Colonic mucosa (tissue), 4 donors: ENCODE data around the gene ADGRD1. TPM values are rescaled to one million over a fixed set of nuclear protein-coding genes. Genes with fewer than 3 reads are reported as not detected.

ENCODE experiments used
- DNase-seq: peaks from one replicate; pipeline ENCODE4 v3.0.0-alpha.2; 2020
- H3K27ac ChIP-seq: fragments of 200-600 bp; one replicate; pipeline ENCODE4 v1.8.0; 2021
- H3K27me3 ChIP-seq: fragments of 200-600 bp; one replicate; pipeline ENCODE4 v1.8.0; 2021
- H3K36me3 ChIP-seq: fragments of 200-600 bp; one replicate; pipeline ENCODE4 v1.8.0; 2021
- H3K4me1 ChIP-seq: fragments of 200-600 bp; one replicate; pipeline ENCODE4 v1.8.0; 2021; ENCODE audit warnings: mild to moderate bottlenecking
- H3K4me3 ChIP-seq: fragments of 200-600 bp; one replicate; pipeline ENCODE4 v1.8.0; 2021
- H3K9ac ChIP-seq, 2 donors: one replicate each; pipeline ENCODE4 v1.7.0; 2013; ENCODE audit warnings: control low read depth in 2 of 2, low read depth in 2 of 2, low read length in 2 of 2
- H3K9me3 ChIP-seq: fragments of 200-600 bp; one replicate; pipeline ENCODE4 v1.8.0; 2021
- intact Hi-C: fragments of 100-400 bp; cut with DNase I; formaldehyde crosslinking; loops from one replicate; pipeline ENCODE4 v1.14.1; 2022
- total RNA-seq, 2 donors: library from RNA; stranded (reverse); fragmentation: NEBNext Ultra II Directional in 1 of 2; extraction: Animal tissue kit (Norgen Biotek cat#: 25700) in 1 of 2; gene quantifications; one replicate each; pipeline ENCODE4 v1.2.1, GENCODE V29; 2021
- TF ChIP-seq, protein P1 (sequence below): fragments of 200-600 bp; IDR thresholded peaks from one replicate; pipeline ENCODE4 v1.8.0; 2022; ENCODE audit warnings: antibody characterized with exemption, mild to moderate bottlenecking
- donor health status: healthy.
- donor health status: DM: no; HTN: no; CAD: no.
- donor health status: DM: no; HTN: no; CAD: no.

ADGRD1 gene
- total RNA-seq, 2 donors from 2014 or later = 3.5 to 3.6 TPM

DNA sequence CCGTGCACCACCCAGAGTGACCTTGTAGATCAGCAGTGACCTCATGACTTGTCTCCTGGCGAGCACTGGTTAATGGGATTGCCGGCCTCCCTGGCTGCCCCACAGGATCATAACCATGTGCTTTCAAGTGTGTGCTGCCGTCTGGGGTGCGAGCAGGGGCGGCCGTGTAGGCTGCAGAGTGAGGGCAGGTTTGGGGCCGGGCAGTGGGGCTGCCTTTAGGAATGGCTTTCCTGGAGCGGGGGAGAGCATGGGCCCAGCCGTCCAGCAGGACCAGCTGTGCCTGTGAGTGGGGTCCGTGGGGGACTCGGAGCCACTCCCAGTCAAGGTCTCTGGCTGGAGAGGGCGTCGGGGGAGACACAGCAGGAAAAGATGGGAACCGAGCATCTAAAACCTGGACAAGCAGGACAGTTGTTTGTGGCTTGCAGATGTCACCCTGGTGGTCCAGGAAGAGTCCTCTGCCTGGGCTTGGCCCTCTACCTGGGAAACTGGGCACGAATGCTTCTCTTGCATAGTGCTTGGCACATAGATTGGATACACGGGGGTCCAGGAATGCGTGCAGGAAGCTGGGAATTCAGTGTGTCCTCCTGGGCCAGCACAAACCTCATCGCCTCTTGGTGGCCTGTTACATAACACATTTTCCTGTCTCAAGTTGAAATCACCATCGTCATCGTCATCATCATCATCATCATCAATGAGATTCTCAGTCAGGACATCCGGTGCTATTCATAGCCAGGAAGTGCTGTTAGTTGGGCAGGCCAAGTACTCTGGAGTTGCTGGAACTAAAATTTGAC lies 96.0 kb downstream of the ADGRD1 start:
- no peak for DNase-seq
- intact Hi-C loops = no loop called here
- Histone ChIP-seq H3K36me3 (no peaks in the 10 kb centered on the region), H3K27ac (no peak overlapping the region), H3K4me1 (no peaks in the 10 kb centered on the region), H3K27me3 (no peaks in the 10 kb centered on the region), H3K9ac (no peak overlapping the region), H3K9me3 (no peaks in the 10 kb centered on the region), H3K4me3 (no peak overlapping the region)
- TF ChIP-seq, protein P1, sequence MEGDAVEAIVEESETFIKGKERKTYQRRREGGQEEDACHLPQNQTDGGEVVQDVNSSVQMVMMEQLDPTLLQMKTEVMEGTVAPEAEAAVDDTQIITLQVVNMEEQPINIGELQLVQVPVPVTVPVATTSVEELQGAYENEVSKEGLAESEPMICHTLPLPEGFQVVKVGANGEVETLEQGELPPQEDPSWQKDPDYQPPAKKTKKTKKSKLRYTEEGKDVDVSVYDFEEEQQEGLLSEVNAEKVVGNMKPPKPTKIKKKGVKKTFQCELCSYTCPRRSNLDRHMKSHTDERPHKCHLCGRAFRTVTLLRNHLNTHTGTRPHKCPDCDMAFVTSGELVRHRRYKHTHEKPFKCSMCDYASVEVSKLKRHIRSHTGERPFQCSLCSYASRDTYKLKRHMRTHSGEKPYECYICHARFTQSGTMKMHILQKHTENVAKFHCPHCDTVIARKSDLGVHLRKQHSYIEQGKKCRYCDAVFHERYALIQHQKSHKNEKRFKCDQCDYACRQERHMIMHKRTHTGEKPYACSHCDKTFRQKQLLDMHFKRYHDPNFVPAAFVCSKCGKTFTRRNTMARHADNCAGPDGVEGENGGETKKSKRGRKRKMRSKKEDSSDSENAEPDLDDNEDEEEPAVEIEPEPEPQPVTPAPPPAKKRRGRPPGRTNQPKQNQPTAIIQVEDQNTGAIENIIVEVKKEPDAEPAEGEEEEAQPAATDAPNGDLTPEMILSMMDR = no peak

DNA sequence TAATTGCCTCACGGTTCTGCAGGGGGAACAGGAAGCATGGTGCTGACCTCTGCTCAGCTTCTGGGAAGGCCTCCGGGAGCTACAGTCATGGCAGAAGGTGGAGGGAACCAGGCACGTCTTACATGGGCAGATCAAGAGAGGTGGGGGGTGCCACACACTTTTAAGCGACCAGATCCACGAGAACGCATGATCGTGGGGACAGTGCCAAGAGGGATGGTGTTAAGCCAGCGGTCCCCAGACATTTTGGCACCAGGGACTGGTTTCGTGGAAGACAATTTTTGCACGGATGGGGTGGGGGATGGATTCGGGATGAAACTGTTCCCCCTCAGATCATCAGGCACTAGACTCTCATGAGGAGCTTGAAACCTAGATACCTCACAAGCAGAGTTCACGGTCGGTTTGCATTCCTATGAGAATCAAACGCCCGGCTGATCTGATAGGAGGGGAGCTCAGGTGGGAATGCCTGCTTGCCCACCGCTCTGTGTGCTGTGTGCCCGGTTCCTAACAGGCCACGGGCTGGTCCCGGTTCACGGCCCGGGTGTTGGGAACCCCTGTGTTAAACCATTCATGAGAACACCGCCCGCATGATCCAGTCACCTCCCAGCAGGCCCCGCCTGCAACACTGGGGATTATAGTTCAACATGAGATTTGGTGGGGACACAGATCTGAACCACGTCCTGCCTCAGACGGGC lies 96.9 kb downstream of the ADGRD1 start:
- Histone ChIP-seq H3K36me3 (no peaks in the 10 kb centered on the region), H3K27me3 (no peaks in the 10 kb centered on the region), H3K4me3 (no peak overlapping the region), H3K9me3 (no peaks in the 10 kb centered on the region), H3K4me1 (no peaks in the 10 kb centered on the region), H3K9ac (no peak overlapping the region), H3K27ac (no peak overlapping the region)
- intact Hi-C loops = no loop called here
- no peak for DNase-seq
- TF ChIP-seq, protein P1 = no peak

DNA sequence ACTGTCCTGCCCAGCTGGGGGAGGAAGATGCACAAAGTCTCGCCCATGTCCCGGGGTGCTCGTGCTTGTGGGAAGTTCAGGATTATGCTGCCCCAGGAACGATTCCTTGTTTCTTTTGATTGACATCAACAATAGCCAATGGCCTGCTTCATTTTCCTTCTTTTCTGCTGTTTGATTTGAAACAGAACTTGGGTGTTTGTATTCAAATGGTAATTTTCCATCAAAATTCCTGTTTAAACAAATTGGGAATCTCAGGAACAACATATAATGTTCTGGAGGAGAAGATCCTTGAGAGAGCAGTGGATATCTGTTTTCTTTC lies 97.4 kb downstream of the ADGRD1 start:
- no peaks in the 10 kb centered on the region for H3K4me1 ChIP-seq
- H3K4me3 ChIP-seq = no peak overlapping the region
- DNase-seq = no peak
- TF ChIP-seq, protein P1 = no peak
- H3K36me3 ChIP-seq = no peaks in the 10 kb centered on the region
- no peak overlapping the region for H3K27ac ChIP-seq
- H3K9ac ChIP-seq = no peak overlapping the region
- no peaks in the 10 kb centered on the region for H3K9me3 ChIP-seq
- intact Hi-C loops = no loop called here
- no peaks in the 10 kb centered on the region for H3K27me3 ChIP-seq

DNA sequence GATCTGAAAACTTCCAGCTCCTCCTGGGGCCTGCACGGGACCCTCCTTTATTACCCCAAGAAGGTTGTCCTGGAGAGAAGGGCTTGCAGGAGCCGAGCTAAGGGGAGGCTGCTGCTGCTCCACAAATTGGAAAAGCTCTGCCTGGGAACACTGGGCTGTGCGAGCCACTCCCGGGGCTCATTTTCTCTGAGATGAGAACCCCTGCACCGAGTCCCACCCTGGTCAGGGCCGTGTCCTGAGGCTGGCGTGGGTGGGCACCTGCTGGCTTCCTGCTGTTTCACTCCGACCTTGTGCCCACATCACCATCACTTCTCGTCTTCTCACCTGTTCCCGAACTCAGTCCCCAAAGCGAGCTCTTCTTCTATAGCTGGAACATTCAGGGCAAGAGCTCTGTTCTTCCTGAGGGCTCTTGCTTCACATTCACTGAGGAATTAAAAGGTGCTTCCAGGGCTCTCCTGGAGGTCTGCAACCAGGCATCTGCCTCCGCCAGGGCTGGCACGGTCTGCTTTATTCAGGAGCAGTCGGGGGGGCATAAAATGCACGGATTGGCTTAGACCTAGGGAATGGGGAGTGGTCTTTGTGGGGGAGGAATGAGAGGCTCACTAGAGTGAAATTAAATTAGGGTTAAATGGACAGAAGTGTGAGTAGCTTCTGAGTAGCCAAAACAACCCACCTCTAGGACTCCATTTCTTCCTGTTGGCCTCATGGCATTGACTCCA lies 98.5 kb downstream of the ADGRD1 start:
- no peaks in the 10 kb centered on the region for H3K9me3 ChIP-seq
- DNase-seq = no peak

DNA sequence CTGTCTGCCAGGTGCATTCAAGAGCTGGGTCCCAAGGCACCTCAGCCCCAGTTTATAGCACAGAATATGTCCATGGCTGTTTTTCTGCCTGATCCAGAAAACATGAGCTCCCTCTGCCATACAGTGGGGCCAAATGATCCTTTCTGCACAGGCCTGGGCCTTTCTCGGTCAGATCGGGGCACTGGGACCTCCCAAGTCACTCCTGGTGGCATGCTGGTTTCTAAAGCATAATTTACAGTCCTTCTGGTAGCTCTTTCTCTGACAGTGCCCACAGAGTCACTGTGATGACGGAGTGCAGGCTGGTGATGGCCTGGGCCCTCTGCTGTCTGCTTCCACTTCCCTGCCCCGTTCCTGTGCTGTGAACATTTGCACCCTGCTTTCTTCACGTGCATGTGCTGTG lies 99.2 kb downstream of the ADGRD1 start:
- DNase-seq = no peak
- Histone ChIP-seq H3K9me3 (no peaks in the 10 kb centered on the region), H3K4me1 (no peaks in the 10 kb centered on the region), H3K4me3 (no peak overlapping the region), H3K9ac (no peak overlapping the region), H3K36me3 (no peaks in the 10 kb centered on the region), H3K27ac (no peak overlapping the region), H3K27me3 (no peaks in the 10 kb centered on the region)
- intact Hi-C loops = no loop called here
- TF ChIP-seq, protein P1 = no peak

More for the DNA sequence above, 98.5 kb downstream of the ADGRD1 start:
- TF ChIP-seq, protein P1 = no peak
- no peaks in the 10 kb centered on the region for H3K4me1 ChIP-seq
- H3K36me3 ChIP-seq = no peaks in the 10 kb centered on the region
- no peaks in the 10 kb centered on the region for H3K27me3 ChIP-seq
- no peak overlapping the region for H3K9ac ChIP-seq
- H3K27ac ChIP-seq = no peak overlapping the region
- intact Hi-C loops = no loop called here
- no peak overlapping the region for H3K4me3 ChIP-seq
